ENCODE measurements around the gene IL25. TPM values are rescaled to one million over a fixed set of nuclear protein-coding genes. Genes with fewer than 3 reads are reported as not detected.

IL25 gene
- total RNA-seq, 1 experiment from 2014 or later, result not detected

DNA sequence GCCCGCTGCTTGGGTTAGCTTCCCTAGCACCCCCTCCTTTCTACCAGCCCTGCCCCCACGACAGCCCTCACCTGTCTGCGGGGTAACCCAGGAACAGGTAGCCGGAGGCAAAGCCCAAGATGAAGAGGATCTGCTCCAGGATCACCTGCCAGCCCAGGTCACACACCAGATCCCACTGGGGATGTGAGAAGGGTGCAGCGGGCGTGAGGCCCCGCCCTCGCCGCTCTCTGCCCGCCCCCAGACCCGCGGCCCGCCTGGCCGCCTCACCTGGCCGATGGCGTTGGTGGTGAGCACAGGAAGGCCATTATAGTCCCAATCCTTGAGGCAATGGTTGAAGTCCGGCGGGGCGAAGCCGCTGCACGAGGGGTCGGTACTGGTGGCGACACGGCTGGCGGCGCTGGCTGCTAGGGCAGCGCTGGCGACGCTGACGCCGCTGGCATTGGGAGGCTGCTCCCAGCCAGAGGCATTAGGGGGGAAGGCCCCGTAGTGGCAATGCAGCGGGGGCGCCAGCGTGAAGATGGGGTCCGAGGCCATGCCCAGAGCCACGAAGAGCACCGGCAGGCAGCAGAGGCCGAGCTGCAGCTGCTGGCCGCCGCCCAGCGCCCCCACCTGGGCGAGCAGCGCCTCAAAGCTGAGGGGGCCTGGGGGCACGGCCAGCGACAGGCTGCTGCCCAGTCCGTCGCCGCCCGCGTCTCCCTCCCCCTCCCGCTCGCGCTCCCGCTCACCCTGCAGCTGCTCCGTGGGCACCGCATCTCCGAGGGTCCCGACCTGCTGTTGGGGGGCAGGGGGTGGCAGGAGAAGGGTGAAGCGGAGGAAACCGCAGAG lies 20.7 kb upstream of the IL25 start:
- TF ChIP-seq, protein P1, sequence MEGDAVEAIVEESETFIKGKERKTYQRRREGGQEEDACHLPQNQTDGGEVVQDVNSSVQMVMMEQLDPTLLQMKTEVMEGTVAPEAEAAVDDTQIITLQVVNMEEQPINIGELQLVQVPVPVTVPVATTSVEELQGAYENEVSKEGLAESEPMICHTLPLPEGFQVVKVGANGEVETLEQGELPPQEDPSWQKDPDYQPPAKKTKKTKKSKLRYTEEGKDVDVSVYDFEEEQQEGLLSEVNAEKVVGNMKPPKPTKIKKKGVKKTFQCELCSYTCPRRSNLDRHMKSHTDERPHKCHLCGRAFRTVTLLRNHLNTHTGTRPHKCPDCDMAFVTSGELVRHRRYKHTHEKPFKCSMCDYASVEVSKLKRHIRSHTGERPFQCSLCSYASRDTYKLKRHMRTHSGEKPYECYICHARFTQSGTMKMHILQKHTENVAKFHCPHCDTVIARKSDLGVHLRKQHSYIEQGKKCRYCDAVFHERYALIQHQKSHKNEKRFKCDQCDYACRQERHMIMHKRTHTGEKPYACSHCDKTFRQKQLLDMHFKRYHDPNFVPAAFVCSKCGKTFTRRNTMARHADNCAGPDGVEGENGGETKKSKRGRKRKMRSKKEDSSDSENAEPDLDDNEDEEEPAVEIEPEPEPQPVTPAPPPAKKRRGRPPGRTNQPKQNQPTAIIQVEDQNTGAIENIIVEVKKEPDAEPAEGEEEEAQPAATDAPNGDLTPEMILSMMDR (IDR thresholded peaks at IDR 0.05; ENCODE audit: insufficient read depth in 1 of 2, low read depth in 1 of 2, low read length in 1 of 2, severe bottlenecking in 1 of 2, unreplicated experiment in 1 of 2), result no peak
- H3K27ac Mint-ChIP-seq (ENCODE audit: unreplicated experiment), result no peak overlapping the region
- H3K9me3 ChIP-seq, result no peaks in the 10 kb centered on the region
- no peaks in the 10 kb centered on the region for H3K36me3 ChIP-seq (ENCODE audit: control insufficient read depth, insufficient read depth, low read length)
- no peaks in the 10 kb centered on the region for H3K27me3 ChIP-seq (replicated peaks; ENCODE audit: control insufficient read depth, insufficient read depth, low read length)
- intact Hi-C loops (cut with micrococcal nuclease; ENCODE audit: unreplicated experiment), result loop anchor here (2.0 kb wide), 1 partner anchor 29 kb away; no protein-coding TSS in a partner anchor
- H3K4me3 Mint-ChIP-seq (ENCODE audit: unreplicated experiment), result peak overlapping the region; percentile 71
- peak overlapping the region; percentile 53 for H3K4me3 ChIP-seq (ENCODE audit: low read depth, low read length)
- ChIA-PET POLR2A (interaction anchor here (0.6 to 1.1 kb wide), 3 partner anchors 30 to 114 kb away, joined by 3 to 8 read pairs (median 3); partner anchors contain the start of genes PABPN1 and RNF212B), CTCF (interaction anchor here (0.6 to 1.2 kb wide), 5 partner anchors 9 to 31 kb away, joined by 3 to 6 read pairs (median 3); partner anchors contain the start of gene PABPN1)
- H3K36me3 Mint-ChIP-seq (ENCODE audit: insufficient read depth, unreplicated experiment), result no peaks in the 10 kb centered on the region
- no peak for DNase-seq
- peaks cover 6% of the 10 kb centered on the region for H3K4me1 Mint-ChIP-seq (ENCODE audit: low read depth, unreplicated experiment)
- H3K9me3 Mint-ChIP-seq (ENCODE audit: unreplicated experiment), result no peaks in the 10 kb centered on the region
- no TSS peak for BruUV-seq (replicated peaks)
- 0 out of 2 replicates have a peak, but pooled peaks cover 3% of the 10 kb centered on the region for H3K4me1 ChIP-seq
- peaks cover 17% of the 10 kb centered on the region for H3K27me3 Mint-ChIP-seq (ENCODE audit: insufficient read depth, unreplicated experiment)

DNA sequence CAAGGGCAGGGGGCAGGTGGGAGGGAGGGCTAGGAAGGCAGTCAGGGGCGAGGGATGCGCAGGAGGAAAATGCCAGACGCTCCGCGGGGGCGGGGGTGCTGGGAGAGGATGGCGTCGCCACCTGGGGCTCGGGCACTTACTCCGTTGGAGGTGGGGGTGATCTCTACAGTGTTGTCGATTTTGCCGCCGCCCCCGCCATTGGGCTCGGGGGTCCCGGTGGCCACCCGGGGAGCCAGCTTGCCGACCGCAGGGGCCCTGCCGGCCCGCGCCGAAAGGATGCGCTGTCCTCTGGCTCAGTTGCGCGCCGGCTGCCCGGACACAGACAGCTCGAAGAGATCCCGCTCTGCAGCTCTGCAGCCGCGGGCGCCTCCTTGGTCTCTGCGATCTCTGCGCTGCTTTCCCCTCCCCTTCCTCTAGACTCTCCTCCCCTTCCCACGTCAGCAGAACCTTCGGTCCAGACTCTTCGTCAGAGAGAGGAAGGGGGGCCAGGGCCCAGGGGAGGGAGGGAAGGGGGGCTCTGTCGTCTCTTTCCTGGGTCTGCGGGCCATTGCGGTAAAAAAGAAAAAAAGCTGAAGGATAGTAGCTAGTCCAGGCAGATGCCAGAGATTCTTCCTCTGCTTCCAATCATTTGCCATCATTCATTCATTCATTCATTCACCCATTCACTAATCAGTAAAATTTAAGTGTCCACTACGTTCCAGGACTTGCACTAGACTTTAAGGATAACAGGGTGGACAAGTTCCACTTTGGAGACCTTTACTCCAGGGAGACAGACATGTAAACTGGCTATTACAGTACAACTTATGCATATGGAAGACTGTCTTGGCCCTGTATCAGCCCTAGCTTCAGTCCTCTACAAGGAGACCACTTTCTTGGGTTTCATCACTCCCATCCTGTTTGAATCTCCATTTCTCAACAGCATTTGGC lies 19.8 kb upstream of the IL25 start, which contains the start of gene SLC22A17:
Gene SLC22A17, minus strand, starts transcription at position 382 of the 927 bp plus-strand sequence.
- CTCF ChIA-PET, result interaction anchor here (0.6 to 1.2 kb wide), 6 partner anchors 9 to 31 kb away, joined by 3 to 6 read pairs (median 3); partner anchors contain the start of gene PABPN1
- POLR2A ChIA-PET, result interaction anchor here (0.6 to 1.1 kb wide), 4 partner anchors 26 to 115 kb away, joined by 3 to 8 read pairs (median 4); partner anchors contain the start of genes PABPN1 and RNF212B
- H3K36me3 Mint-ChIP-seq (ENCODE audit: insufficient read depth, unreplicated experiment), result no peaks in the 10 kb centered on the region
- peaks cover 17% of the 10 kb centered on the region for H3K27me3 Mint-ChIP-seq (ENCODE audit: insufficient read depth, unreplicated experiment)
- H3K36me3 ChIP-seq (ENCODE audit: control insufficient read depth, insufficient read depth, low read length), result no peaks in the 10 kb centered on the region
- H3K4me1 ChIP-seq, result 0 out of 2 replicates have a peak, but pooled peaks cover 3% of the 10 kb centered on the region
- peaks cover 6% of the 10 kb centered on the region for H3K4me1 Mint-ChIP-seq (ENCODE audit: low read depth, unreplicated experiment)
- no peaks in the 10 kb centered on the region for H3K27me3 ChIP-seq (replicated peaks; ENCODE audit: control insufficient read depth, insufficient read depth, low read length)
- H3K4me3 Mint-ChIP-seq (ENCODE audit: unreplicated experiment), result peak within 1 kb of the TSS; percentile 71
- TF ChIP-seq, protein P1 (IDR thresholded peaks at IDR 0.05; ENCODE audit: insufficient read depth in 1 of 2, low read depth in 1 of 2, low read length in 1 of 2, severe bottlenecking in 1 of 2, unreplicated experiment in 1 of 2), result no peak
- H3K9me3 Mint-ChIP-seq (ENCODE audit: unreplicated experiment), result no peaks in the 10 kb centered on the region
- intact Hi-C loops (cut with micrococcal nuclease; ENCODE audit: unreplicated experiment), result loop anchor here (2.0 kb wide), 1 partner anchor 28 kb away; no protein-coding TSS in a partner anchor
- H3K9me3 ChIP-seq, result no peaks in the 10 kb centered on the region
- H3K27ac Mint-ChIP-seq (ENCODE audit: unreplicated experiment), result no peak within 1 kb of the TSS
- no TSS peak for BruUV-seq (replicated peaks)
- peak within 1 kb of the TSS; percentile 53 for H3K4me3 ChIP-seq (ENCODE audit: low read depth, low read length)
- DNase-seq, result peak; percentile 67 to 73

Measured in Caco-2 (cell line).